SW480 (cell line): ENCODE results near the gene HADHA.
"Not testable (repeated sequence)": the region's sequence is repeated elsewhere in the genome, so short reads cannot be mapped to it uniquely, and the experiment has no call there.

Source experiments
- DNase-seq: peaks from one replicate; pipeline ENCODE4 v3.0.0-alpha.2; 2016; ENCODE audit warnings: low spot score

The HADHA gene

DNA sequence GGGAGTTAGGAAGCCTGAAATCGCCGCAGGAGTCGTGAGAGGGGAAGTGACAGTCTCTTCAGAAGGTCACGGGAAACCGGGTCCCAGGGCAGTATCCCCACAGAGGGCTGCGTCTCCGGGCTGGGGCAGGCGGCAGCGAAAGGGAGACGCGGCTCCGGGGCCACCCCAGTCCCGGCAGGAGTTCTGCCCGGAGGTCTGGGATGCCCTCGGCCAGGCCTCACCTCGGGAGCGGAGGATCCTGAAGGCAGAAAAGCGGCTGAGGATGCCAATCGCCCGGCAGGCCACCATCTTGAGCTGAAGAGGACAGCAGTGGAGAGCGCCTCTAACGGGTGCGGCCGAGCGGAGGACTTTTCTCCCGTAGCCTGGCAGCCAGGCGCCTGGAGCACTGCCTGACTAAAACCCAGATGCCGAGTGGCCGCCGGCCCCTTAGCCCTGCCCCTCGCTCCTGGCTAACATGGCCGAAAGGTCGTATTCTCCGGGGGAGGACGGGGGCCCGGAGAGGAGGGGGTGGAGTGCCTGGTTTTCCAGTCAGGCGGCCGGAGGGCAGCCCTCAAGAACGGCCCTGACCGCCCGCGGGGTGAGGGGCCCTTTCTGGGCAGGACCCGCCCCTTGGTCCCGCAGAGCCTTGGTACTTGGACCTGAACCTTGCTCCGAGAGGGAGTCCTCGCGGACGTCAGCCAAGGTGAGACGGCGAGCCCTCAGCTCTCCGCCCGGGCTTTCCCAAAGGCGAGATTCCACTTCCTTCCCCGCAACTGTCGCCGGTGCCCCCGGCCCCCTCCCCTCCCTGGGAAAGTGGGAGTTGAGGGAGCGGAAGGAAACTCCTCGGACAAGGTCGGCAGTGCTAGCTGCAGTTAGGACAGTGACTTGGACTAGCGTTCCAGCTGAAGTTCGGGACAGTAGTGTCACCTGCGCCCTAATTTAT is at the start of gene HADHA, which contains the start of gene HADHB:
Gene HADHA, minus strand, starts transcription at position 324 of the 922 bp plus-strand sequence. Its CDS starts 36 bp downstream, at position 288.
Gene HADHB, plus strand, starts transcription at position 631 of the 922 bp plus-strand sequence. CDS start 9,316 bp downstream, outside the sequence.
- peak; percentile 94 for DNase-seq

DNA sequence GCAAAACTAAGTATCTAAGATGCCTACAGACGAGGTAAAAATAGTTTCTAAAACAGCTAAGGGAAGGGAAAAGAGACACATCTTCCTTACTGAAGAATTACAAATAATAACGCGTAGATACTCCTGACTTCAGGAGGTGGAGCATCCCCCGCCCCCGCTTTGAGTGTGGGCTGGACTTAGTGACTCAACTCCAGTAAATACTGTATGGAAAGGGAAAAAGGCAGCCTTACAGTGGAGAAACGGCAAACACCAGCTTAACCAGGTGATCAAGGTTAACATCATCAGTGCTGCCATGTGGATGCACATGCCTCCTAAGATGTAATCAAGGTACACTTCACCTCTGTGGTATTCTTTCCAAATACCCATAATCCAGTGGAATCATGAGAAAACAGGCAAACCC is 48.2 kb upstream of the HADHA start:
- DNase-seq: peak; percentile 37

DNA sequence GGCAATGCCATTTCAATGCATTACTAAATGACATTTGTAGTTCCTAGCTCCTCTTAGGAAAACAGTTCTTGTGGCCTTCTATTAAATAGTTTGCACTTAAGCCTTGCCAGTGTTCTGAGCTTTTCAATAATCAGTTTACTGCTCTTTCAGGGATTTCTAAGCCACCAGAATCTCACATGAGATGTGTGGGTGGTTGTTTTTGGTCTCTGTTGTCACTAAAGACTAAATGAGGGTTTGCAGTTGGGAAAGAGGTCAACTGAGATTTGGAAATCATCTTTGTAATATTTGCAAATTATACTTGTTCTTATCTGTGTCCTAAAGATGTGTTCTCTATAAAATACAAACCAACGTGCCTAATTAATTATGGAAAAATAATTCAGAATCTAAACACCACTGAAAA is 45.6 kb upstream of the HADHA start:
- DNase-seq: no peak

DNA sequence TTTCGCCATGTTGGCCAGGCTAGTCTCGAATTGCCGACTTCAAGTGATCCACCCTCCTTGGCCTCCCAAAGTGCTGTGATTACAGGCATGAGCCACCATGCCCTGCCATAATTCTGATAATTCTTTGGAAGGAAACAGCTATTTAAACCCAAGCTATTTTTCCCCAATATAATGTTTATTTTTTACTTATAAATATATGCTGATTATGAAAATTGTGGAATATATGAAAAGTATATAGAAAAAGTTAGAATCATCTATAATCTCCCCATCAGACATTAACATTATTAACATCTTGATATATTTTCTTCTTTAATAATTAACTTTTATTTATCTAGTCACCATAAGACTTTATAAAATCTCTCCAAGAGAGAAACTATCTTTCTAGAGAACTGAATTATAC is 41.5 kb upstream of the HADHA start:
- DNase-seq: no peak

DNA sequence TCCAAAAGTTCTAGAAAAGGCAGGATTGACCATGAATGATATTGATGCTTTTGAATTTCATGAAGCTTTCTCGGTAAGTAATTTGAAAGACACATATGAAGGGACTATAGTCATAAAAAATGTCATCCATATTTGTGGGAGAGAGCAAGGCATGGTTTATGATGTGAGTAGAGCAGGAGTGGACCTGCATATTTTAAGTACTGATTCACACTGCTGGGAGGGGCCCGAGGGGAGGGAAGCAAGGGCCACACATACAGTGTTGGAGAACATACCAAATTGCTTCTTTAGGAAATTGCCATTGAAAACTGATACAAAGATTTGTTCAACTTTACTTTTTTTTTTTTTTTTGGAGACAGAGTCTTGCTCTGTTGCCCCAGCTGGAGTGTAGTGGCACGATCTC is 39.7 kb upstream of the HADHA start:
- DNase-seq: peak; percentile 27

DNA sequence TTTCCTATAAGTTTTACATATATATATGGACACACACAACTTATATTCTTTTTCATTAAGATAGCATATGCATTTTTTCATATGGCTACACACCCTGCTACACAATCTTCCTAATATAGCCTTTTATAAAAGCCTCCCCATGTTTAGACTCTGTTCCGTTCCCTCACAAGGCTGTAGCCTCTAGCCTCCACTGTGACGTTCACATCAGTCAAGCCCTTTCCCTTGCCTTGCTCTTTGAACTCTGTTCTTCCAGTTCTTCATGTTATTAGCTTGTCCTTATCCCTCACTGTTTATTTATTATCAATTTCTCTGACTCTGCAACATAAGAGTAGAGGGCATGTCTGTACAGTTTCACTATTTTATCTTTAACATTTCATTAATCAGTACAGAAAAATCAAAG is 39.2 kb upstream of the HADHA start:
- DNase-seq: no peak

DNA sequence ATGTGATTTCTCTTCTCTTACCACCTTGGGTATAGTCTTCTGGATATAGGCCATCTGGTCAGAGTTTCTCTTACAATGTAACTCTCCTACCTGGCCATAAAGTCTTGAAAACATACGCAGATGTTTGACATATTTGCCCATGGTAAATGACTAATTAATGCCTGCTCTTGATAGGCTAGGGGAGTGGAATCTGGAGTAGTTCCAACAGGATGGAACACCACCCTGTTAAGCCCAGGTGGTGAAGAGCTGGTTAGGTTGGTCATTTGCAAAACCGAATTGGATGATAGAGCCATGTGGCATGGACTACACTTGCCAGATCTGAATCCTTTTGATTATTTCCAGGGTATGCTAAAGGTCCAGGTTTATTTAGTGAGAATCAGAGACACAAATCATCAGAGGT is 36.8 kb upstream of the HADHA start:
- no peak for DNase-seq

DNA sequence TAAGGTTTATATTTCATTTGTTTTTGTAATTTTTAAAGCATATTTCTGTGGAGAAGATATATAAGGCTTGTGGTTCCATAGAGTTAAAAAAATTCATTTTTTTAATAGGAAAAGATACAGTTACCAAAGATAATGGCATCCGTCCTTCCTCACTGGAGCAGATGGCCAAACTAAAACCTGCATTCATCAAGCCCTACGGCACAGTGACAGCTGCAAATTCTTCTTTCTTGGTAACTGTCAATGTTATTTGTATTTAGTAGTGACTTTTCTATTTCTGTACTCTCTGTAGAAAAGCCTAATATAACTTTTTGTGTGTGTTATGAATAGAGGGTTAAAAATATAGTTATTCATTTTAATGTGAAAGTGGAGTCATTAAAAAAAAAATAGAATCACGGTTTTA is 35.5 kb upstream of the HADHA start:
- no peak for DNase-seq

DNA sequence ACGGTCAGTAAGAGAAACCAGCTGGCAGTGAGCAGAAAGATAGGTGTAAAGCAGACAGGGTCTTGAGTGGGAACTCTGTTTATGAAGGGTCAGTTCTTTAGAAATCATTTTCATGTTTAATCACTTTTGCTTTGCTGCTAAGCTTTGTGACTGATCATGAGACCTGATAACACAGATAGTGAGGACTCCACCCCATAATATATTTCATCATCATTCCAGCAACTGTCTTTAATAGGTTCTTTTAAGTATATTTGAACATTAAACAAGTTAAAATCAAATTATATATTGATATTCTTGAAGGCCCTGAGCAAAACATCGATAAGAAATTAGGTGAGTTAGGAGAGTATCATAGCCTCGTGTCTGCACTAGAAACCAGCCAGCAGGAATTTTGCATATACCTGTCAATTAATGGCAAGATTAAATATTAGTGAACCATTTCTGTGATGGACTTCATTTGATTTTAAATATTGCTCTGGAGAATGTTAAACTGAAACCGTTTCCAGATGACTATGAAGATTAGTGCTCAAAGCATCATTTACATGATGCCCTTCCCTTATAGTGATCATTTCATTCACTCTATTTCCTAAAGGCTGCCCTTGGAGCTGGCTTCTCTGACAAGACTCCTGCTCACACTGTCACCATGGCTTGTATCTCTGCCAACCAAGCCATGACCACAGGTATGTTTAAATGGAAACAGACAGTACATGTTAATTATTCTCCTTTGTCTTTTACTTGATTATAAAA is 32.2 kb upstream of the HADHA start:
- DNase-seq: no peak

DNA sequence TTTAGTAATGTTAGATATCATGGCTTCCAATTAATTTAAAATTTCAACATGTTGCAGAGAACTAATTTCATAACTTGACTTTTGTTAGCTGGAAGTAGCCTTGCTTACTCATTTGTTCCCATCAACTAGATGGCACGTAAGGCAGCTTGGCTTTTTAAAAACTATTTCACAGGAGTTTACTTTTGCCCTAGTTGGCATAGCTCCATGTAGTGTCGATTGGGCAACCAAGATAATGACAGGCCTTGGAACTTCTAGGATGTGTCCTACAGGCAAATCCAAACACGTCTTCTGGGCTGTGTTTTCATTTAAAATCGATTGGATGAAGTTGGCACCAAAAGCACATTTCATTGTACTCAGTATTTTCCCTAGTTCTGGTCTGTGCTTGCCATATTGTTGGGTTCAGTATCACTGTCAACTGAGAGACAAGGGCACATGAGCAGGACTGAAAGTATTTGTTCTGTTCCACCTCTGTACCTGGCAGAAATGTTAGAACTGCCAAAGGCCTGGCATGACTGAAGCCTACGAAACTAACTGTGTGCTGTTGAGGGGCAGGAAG is 29.7 kb upstream of the HADHA start:
- no peak for DNase-seq

DNA sequence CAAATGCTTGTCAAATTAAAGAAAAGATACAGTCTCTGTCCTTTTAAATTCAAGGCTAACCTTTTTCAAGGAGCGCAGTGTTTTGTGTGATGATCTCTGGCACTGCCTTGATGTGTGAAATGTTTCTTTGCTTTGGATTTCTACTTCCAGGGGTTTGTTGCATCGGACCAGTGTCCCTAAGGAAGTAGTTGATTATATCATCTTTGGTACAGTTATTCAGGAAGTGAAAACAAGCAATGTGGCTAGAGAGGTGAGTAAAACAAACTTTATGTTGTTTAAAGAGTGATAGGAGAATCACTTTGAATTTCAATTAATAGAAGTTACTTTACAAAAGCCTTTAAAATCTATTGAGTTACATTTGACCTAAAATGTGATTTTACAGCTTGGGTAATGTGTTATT is 29.1 kb upstream of the HADHA start:
- DNase-seq: peak; percentile 41

DNA sequence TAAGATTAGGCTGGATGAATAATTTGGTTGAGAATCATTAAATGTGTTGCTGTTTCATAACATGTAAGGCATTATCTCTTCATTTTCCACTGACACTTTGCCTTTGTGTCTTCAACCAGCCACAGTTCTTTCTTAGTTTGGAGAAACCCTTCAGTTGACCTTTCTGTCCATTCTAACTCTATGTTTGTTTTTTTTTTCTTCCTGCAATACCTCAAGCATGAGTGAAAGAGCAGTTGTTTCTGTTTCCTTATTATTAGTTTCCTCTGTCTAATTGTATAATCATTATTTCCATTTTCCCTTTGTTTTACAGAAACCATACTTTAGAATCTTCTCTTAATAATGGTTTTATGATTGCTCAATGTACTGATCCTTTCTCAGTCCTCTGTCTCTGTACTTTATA is 25.9 kb upstream of the HADHA start:
- no peak for DNase-seq

DNA sequence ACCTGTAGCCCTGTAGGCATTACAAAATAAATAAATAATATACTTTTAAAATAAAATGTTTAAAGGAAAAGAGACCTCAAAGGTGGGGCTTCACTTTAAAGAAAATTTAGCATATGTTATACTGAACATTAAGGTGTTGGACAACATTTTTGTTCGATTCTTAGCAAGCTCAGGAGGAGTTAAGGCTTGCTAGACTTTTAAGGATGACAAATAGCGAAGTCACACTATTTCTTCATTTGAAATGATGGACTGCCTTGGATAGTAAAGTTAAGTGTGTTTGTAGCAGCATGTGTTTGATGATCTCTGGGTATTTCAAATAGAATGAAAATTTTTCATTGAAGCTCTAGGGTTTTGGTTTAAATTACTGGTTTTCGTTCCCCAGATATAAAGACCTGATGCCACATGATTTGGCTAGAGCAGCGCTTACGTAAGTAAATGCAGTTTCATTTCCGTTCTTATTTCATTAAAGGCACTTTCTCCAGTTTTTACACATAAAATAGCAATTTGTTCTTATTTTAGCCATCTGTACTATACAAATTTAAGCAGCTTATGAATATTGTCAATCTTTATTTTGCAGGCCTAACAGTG is 25.2 kb upstream of the HADHA start:
- no peak for DNase-seq

DNA sequence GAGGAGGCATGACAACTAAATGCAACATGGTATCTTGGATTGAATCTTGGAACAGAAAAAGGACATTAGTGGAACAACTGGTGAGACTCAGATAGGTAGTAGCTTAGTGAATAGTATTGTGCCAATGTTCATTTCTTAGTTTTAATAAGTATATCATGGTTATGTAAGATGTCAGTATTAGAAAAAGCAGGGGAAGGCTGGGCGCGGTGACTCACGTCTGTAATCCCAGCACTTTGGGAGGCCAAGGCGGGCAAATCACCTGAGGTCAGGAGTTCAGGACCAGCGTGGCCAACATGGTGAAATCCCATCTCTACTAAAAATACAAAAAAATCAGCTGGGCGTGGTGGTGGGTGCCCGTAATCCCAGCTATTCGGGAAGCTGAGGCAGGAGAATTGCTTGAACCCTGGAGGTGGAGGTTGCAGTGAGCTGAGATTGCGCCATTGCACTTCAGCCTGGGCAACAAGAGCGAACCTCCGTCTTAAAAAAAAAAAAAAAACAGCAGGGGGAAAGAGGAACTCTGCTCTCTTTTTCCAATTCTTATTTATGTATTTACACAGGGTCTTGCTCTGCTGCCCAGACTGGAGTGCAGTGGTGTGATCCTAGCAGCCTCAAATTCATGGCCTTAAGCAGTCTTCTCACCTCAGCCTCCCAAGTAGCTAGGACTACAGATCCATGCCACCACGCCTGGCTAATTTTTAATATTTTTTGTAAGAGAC is 24.4 kb upstream of the HADHA start:
- DNase-seq: not testable (repeated sequence)

DNA sequence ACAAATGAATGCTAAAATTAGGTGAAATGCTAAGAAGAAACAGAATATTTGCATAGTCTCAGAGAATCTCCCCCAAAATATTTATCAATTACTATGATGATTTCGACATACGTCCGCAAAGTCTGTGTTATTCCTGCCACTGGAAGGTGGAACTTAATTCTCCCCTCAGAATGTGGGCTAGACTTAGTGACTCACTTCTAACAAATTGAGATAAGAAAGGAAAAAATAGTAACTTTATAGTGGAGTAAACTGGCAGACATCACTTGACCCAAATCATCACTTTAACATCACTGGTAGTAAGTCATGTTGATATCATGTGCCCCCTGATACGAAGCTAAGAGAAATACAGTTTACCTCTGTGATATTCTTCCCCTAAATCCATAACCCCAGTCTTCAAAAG is 23.8 kb upstream of the HADHA start:
- no peak for DNase-seq

DNA sequence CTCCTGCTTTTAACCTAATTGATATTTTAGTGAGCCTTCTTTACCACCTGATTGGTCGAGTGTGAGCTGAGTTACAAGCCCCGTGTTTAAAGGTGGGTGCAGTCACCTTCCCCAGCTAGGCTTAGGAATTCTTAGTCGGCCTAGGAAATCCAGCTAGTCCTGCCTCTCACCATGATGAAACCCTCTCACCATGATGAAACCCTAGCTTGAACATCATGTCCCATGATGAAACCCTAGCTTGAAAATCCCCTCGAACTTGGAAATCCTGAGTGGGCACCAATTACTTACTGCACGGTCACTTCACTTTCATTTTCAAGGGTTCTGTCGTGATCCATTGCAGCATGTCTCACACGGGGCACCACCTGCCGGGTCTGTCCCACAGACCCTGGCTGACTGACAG is 14.4 kb upstream of the HADHA start:
- not testable (repeated sequence) for DNase-seq

DNA sequence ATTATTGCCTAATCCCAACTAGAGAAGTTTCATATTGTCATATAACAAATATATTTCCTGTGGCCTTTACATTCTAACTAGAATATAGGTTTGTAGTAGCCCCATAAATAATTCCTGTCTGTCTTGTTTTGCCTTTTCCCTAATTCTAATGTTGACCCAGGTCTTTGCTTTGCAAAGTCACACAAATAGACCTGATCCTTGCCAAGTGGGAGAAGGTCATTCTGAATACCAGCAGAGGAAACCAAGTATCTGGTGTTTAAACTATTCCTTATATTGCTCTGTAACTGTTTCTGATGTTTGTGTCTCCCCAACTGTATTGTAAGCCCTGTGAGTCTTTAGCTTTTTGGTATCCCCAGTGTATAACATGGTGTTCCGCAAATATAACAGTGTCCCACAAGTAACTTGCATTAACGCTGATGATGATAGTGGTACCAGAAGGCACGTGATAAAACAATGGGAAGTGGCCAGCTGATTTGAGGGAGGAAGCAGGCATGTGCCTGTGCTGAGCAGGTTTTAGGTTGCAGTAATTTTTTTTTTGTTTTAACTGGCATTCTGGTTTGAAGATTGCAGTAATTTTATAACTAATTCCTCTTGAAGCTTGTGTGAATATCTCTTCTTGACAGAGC is 11.4 kb upstream of the HADHA start:
- DNase-seq: no peak

DNA sequence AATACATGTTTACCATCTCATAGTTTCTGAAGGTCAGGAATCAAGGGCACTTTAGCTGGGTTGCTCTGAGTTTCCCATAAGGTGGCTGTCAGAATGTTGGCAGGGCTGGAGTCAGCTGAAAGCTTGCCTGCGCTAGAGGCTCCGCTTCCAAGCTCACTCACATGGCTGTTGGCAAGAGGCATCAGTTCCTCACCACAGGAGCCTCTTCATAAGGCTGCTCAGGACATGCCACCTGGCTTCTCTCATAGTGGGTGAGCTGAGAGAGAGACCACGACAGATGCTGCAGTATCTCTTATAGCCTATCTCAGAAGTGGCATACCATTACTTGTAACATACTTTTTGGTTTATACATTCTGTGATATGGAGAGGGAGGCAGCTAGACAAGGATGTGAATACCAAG is 7.5 kb upstream of the HADHA start:
- DNase-seq: no peak

DNA sequence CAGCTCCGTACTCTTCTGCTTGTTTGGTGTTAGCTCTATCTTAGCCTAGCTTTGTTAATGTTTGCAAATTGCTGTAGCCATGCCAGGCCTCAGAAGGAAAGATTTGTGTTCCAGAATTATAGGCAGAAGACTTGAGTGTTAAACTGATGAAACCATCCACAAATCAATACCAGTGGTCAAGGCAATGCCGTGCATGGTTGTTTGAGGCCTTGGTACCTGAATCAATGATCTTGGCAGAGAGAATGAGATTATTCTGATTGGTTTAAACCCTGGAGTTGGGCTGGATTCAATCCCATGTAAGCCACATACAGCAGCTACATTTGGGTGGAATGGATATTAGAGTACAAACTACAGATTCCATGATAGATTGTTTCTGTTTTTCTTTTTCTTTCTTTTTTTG is 5.2 kb upstream of the HADHA start:
- DNase-seq: no peak

DNA sequence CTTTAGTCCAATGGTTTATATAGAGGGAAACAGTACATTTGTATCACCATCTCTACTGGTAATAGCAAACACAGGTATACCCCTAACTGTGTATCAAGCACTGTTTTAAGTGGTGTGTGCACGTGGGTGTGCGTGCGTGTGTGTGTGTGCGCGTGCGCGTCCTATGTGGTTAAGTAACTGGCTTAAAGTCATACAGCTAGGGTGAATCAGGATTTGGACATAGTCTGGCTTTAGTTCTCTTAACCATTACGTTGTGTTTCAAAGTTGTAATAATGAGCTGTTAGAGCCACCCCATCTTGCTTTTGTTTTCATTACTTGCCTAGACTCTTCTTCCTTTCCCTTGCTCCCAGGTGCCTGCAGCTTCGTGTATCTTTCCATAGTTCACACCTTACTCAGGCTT is 2.4 kb upstream of the HADHA start:
- peak; percentile 63 for DNase-seq

DNA sequence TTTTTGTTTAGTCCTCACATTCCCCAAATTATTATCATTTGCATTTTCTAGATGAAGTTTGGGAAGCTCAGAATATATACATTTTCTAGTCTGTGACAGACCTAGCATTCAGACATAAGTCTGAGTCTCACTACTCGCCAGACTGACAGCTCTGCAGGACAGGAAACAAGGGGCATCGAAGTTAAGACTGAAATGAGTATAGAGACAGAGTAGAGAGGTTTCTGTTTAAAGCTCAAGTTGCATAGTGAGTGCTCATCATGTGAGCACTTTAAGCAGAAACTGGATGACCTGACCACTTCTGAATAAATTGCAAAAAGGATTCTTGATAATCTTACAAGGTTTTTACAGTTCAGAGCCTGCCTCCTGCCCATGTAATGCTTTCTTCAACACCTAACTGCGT is 1.4 kb upstream of the HADHA start:
- peak; percentile 46 for DNase-seq
